GM12891 (cell line): ENCODE data around the gene CYTH1.
A peak's percentile ranks its signal among the peaks of the same experiment; 100 is the strongest.

Experiments used
- POLR2A ChIP-seq: IDR thresholded peaks from 2 replicates; pipeline ENCODE4 v1.6.1; 2011; ENCODE audit warnings: low read depth, low read length, control low read depth
- POLR2AphosphoS5 ChIP-seq: IDR thresholded peaks from 2 replicates; pipeline ENCODE4 v1.6.1; 2011; ENCODE audit warnings: low read depth, low read length, control low read depth
- POU2F2 ChIP-seq: IDR thresholded peaks from 2 replicates; pipeline ENCODE4 v1.6.1; 2011; ENCODE audit warnings: low read depth, mild to moderate bottlenecking, control low read depth, low read length, moderate library complexity
- TAF1 ChIP-seq: IDR thresholded peaks from 2 replicates; pipeline ENCODE4 v1.6.1; 2011; ENCODE audit warnings: low read depth, low read length, control low read depth

DNA sequence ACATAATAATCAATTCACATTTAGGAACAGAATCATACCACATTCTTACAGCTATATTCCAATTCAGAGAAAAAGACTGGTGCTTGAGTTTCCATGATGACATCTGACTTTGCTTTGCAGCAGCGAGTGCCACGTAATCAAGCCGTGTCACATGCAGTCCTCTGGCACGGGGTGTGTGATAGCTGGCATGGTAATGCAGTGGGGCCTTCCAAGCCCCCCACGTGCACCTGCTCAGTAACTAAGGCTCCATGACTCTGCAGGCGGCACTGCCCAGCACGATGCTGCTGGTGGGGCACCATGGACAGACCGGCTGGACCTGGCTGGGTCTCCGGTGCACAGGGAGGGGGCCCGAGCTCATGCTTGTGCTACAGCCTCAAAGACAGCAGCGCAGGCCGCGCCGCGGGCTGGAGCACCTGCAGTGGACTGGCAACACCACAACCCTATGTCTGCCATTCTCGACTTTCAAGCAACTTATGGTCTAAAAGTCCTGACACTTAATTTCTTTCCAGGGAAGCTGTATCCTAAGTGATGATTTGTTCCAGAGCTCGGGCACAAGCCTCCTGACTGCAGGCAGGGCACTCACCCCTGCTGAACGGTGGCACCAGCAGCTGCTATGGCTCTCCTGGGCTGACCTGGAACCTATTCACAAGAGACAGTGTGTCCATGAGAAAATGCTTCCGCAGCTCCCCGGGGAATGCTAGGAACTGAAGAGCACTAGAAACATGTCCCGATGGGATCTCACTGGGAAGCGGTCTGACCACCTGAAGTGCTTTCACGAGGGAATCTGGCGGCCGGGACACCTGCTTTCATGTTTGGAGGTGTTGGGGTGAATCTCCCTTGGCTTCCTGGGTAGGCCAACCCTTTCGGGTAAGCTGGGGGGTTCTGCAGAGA is 105.4 kb downstream of the CYTH1 start:
- TF ChIP-seq POLR2A (no peak), TAF1 (no peak), POLR2AphosphoS5 (peak; percentile 67; the same call in 1 of the 2 replicates), POU2F2 (peak; percentile 9; the same call in 1 of the 2 replicates)
